Measurements from ENCODE around the gene PLXDC1.
"Not testable (repeated sequence)": the region's sequence is repeated elsewhere in the genome, so short reads cannot be mapped to it uniquely, and the experiment has no call there.

PLXDC1 gene

DNA sequence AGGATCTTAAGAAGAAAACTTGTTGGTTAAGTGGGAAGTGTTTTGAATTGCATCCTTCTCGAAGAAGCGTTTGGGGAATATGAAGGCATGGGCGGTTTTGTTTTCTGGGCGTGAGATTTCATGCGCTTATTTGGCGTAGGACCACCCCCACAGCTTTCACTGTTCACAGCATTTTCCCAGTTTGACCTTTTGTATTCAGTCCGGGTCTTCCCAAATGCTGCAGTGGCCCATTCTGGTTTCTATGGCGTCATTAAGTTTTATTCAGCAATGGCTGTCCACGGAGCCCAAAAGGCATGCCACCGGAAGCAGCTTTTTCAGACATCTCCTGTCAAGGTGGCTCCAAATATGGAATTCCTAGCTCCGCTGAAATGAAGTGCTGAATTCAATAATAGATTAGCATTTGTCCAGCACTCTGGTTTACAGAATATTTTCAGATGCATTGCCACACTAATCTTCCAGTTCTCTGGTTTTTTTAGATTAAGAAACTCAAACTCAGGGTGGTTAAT lies 93.7 kb downstream of the PLXDC1 start:
- DNase-seq = no peak

DNA sequence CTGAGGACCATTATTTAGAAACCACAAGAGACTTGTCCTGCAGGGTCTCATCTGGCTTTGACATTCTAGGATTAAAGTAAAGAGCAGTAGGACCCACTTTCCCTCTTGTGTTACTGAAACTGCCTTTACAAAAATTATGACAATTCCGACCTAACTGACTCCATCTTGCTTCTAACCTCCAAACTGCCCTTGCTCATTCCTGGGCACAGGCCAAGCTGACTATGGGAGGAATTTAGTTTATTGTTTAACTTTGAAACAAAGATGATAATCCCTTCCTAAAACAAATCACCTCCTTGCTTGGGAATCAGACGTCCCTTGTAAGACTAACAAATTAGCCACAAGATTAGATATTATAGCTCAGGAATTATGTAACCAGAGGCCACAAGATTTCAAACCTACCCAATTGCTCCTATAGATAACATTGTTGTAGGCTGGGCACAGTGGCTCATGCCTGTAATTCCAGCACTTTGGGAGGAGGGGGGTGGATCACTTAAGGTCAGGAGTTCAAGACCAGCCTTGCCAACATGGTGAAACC lies 97.3 kb downstream of the PLXDC1 start:
- no peak for DNase-seq

GRCh38 chr17:39052423-39052822 lies 99.0 kb downstream of the PLXDC1 start:
- DNase-seq = not testable (repeated sequence)

DNA sequence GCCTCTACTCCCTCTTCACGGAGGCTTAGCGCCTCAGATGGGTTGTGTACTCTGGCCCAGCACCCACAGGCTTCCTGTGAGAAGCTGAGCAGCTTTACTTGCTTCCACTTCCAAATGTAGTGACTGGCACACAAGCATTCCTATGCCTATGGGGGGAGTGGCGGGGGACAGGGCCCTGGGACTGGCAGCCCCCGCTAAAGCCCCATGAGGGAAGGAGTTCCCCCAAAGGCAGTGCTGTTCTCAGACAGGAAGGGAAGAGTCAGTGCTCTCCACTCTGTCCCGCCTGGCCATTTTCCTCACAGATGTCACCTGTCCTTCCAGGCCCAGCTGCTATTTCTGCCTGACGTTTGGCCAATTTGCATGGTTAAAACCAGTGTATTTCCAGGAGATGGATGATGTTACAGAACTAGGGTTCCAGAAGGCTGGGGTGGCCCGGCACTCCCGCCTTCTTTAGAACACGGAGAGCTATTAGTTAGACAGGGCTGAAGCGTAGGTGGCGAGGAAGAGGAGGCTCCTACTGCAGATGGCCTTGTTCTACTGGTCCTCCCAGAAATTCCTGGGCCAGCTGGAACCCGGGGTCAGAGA lies 100.3 kb downstream of the PLXDC1 start:
- DNase-seq = no peak

DNA sequence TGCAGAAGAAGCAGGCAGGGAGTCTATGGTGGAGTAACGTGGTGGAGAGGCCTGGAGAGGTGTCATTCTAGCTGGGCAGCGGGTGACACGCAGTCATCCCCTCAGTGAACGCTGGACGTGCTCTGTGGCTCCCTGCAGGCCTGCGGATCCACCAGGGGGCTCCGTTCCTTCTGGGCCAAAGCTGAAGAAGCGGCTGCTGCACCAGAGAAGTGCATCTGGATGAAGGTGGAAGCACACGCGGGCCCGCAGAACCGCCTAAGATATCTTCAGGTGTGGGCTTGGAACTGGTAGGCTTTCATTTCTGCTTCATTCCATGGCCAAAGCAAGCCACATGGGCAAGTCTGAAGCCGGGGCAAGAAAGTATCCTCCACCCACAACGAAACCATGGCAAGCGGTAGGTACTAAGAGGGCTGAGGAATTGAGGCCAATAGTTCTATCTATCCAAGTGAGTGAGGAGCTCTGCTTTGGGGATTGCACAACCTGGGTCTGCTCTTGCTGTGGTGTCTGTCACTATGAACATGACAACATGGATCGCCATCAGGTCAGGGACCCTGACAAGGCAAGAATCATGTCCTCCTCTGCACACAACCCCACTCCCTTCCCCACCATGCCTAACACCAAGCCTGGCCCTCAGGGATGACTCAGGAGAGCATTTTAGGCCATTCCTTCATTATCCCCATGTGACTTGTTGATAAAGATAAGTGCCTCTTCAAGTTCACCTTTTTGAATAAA lies 105.3 kb downstream of the PLXDC1 start:
- no peak for DNase-seq

DNA sequence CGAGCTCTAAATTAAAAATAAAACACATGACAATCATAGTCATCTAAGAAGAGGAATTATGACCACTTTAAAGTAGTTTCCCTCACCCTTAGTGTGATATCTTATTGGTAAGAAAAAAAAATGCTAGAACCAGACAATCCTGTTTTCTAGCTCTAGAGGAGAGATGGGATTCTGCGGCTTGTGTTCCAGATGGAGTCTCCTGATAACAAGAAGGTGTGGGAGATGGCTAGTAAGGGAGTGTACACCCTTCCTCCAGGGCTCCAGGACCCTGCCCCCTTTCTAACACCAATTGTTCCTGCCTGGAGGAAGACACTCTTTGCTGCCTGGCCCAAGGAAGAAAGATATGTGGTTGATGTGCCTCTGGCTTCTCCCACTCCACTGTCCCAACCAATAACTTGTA lies 115.4 kb downstream of the PLXDC1 start:
- no peak for DNase-seq

DNA sequence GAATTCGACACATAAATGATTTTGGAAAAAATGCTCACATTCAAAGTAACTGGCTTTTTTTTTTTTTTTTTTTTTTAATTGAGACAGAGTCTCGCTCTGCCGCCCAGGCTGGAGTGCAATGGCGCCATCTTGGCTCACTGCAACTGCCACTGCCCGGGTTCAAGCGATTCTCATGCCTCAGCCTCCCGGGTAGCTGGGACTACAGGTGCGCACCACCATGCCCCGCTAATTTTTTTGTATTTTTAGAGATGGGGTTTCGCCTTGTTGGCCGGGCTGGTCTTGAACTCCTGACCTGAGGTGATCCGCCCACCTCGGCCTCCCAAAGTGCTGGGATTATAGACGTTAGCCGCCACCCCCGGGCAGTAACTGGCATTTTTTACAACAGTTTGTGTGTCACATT lies 115.9 kb downstream of the PLXDC1 start:
- not testable (repeated sequence) for DNase-seq

DNA sequence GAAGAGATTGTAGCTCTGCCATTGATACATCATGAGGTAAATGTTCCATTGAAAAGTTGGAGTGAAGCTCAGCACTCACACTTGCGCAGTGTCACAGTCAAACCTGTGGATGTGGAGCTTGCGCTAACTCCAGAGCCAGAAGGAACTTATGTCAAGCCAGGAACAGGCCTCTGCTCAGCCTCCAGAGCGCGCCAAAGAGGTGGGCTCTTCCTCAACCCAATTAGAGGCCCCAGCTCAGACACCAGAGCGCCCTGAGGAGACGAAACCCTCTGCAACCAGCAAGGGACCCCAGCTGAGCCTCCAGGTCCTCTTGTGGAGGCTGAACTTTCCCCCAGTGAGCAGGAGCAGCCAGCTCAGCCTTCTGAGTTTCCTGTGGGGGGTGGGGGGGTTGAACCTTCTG lies 122.7 kb downstream of the PLXDC1 start:
- no peak for DNase-seq

- DNase-seq = no peak
Observed at GRCh38 chr17:39027455-39028035, 123.9 kb downstream of the PLXDC1 start.

DNA sequence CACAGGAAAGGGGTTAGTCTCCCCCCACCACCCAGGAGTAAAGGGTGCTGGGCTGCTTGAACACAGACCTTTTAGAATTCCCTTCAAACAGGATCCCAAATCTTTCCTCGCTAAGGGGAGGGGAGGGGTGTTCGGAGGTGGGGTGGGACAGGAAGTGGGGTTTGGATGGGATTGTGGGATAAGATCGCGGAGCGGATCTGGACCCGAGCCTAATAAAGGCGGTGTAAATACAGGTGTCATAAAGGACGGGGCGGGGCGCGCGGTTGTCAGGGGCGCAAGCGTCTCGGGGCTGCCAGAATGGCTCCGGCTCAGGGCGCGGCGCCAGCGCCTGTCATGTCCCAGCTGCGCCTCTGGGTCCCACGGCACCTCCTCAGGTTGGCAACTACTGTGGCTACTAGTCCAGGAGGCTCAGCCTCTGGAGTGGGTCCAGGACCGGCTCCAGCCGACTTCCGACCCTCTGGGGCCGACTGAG lies 124.4 kb downstream of the PLXDC1 start:
- DNase-seq = no peak

DNA sequence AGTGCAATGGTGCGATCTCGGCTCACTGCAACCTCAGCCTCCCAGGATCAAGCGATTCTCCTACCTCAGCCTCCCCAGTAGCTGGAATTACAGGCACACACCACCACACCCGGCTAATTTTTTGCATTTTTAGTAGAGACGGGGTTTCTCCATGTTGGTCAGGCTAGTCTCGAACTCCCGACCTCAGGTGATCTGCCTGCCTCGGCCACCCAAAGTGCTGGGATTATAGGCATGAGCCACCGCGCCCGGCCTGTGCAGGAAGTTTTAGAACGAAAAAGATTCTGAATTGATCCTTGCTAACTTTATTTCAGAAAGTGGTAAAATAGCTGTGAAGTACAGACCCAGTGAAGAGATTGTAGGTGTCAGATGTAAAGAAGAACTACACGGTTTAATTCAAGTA lies 125.1 kb downstream of the PLXDC1 start:
- not testable (repeated sequence) for DNase-seq

DNA sequence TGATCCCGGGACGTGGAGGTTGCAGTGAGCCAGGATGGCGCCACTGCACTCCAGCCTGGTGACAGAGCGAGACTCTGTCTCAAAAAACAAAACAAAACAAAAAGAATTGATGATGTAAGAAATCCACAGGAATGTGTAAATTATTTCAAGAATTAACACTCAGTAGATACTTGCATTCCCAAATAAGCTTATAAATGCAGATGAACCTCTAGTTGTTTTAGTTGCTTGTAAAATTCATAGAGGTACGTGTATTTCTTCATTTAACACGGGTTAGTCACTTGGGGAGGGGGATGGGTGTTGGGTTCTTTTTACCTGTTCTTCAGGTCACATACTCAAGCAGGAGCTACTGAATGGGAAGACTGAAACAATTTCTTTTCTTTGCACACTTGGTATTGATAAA lies 128.5 kb downstream of the PLXDC1 start:
- no peak for DNase-seq

GRCh38 chr17:39020037-39020436 lies 131.4 kb downstream of the PLXDC1 start:
- not testable (repeated sequence) for DNase-seq

DNA sequence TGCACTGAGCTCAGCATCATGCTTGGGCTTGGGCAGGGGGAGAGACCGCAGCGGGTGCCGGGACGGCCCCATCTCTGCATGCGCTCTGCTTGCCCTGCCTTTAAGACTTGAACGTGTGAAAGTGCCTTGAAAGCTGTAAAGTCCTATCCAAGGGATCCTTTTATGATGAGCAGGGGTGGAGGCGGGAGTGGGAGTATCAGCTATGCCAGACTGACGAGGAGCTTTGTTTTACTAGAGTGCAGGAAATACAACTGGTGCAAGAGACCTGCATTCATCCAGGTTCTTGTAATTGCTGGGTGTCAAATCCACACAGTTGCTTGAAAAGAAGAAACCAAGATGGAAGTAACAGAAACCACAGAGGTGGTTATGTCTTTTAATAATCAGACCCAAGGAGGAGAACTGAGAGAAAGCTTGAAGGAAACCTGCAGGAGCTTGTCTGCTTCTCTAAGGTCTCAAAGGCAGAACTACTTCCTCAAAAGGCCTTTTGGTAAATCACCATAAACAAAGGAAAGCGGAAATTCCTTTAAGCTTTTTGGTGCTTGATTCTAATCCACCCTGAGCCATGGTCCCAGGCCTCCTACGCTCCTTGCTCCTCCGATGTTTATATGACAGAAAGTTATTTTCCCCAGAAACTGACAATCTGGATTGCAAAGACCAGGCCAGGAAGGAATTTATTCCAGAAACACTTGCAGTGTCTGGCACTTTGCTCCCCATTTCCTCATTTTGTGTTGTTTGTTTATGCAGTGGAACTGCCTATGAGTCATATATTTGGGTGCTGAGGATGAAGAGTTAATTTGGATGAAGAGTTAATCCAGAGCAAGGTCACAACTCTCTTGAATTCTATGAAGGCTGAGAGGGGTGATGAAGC lies 132.9 kb downstream of the PLXDC1 start:
- DNase-seq = peak; percentile 30

DNA sequence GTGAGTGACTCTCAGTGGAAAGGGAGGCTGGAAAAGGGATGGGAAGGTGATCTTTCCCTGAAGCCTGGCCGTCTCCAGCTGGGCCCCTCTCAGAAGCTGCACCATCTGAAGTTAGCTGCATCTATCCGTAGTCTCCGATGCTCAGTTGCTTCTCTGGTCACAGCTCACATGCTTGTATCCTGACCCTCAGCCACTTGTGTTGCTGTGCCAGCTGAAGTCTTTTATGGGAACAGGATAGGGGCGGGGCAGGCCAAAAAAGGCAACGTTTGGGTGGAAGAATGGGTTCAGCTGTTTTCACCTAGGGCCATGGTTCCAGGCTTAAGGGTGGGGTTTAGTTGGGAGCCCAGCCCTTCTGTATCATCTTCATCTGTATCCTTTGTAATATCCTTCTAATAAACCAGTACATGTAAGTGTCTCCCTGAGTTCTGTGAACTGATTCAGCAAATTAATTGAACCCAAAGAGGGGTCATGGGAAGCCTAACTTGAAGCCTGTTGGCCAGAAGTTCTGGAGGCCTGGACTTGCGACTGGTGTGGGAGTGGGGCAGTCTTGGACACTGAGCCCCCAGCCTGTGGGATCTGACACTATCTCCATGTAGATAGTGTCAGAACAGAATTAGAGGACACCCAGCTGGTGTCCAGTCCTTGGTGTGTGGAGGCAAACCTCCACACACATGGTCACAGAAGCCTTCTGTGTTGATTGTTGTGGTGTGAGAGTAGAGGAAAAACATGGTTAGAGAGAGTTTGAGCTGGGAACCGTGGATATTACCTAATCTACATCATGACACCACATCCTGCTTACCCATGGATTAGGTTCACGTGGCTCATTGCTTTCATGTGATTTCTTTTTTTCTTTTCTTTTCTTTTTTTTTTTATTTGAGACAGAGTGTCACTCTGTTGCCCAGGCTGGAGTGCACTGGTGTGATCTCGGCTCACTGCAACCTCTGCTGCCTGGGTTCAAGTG lies 135.0 kb downstream of the PLXDC1 start:
- no peak for DNase-seq

GRCh38 chr17:39015546-39015935 lies 135.9 kb downstream of the PLXDC1 start:
- DNase-seq = no peak

- no peak for DNase-seq
Observed at GRCh38 chr17:39014795-39015545, 136.5 kb downstream of the PLXDC1 start.

DNA sequence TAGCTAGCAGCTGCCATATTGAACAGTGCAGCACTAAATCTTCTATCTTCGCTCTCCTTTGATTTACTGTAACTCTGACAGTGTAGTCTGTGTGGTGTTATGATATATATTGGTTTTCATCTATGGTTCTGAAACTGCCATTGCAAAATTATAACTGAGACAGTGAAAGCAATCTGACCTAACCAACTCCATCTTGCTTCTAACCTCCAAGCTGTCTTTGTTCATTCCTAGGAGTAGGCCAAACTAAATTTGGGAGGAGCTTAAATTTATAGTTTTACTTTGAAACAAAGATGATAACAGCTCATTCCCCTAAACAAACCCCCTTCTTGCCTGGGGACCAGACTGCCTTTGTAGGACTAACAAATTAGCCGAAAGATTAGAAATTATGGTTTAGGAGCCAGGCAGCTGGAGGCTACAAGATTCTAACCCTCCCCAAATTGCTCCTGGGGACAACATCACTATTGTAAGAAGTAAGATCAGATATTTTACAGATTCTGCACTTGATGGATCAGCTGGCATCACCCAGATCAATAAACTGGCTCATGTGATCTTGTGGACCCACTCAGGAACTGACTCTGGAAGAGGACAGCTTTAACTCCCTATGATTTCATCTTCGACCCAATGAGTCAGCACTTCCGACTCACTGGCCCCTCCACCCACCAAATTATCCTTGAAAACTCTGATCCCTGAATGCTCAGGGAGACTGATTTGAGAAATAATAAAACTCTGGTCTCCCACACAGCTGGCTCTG lies 137.2 kb downstream of the PLXDC1 start:
- no peak for DNase-seq

Data from GDM1 (cell line).